Neural crest cell (in vitro differentiated cells): ENCODE data around the gene NDUFA8. TPM values are rescaled to one million over a fixed set of nuclear protein-coding genes. Genes with fewer than 3 reads are reported as not detected.

Experiments used
- DNase-seq: peaks from one replicate; pipeline ENCODE4 v3.0.0; 2021; ENCODE audit warnings: low read depth, mixed read lengths, low spot score
- H3K27ac Mint-ChIP-seq: one replicate; pipeline ENCODE4 v1.8.0; 2021; ENCODE audit warnings: mild to moderate bottlenecking, mixed read lengths; ENCODE audit not compliant: unreplicated experiment
- H3K27me3 Mint-ChIP-seq: 2 replicates; pipeline ENCODE4 v1.8.0; 2021; ENCODE audit warnings: low read depth, mild to moderate bottlenecking, mixed read lengths
- H3K36me3 Mint-ChIP-seq: 2 replicates; pipeline ENCODE4 v1.8.0; 2021; ENCODE audit warnings: low read depth, mild to moderate bottlenecking, mixed read lengths
- H3K4me1 Mint-ChIP-seq: 2 replicates; pipeline ENCODE4 v1.8.0; 2021; ENCODE audit warnings: mixed read lengths
- H3K4me3 Mint-ChIP-seq: one replicate; pipeline ENCODE4 v1.8.0; 2021; ENCODE audit warnings: mild to moderate bottlenecking, mixed read lengths
- H3K9me3 Mint-ChIP-seq: 2 replicates; pipeline ENCODE4 v1.8.0; 2021; ENCODE audit warnings: mixed read lengths
- CTCF ChIP-seq: fragments of 200-600 bp; sonication (generic); conservative IDR thresholded peaks from 2 replicates; pipeline ENCODE4 v1.5.0; 2021; ENCODE audit warnings: antibody characterized with exemption, mild to moderate bottlenecking
- microRNA-seq: library from miRNA; unstranded; fragments of <30 nt; microRNA quantifications from one replicate; pipeline ENCODE4, GENCODE V29; 2020
- total RNA-seq: library from RNA; stranded (reverse); gene quantifications from 2 replicates; pipeline ENCODE4 v1.2.1, GENCODE V29; 2021

The NDUFA8 gene
- total RNA-seq, 1 donor from 2014 or later = 51.4 TPM

- H3K4me1 Mint-ChIP-seq = peaks cover 6% of the 10 kb centered on the region
- no peak overlapping the region for H3K27ac Mint-ChIP-seq
- peak overlapping the region; percentile 31 for H3K4me3 Mint-ChIP-seq
- no peak for TF ChIP-seq CTCF
- no peak for DNase-seq
- no peaks in the 10 kb centered on the region for H3K9me3 Mint-ChIP-seq
- H3K27me3 Mint-ChIP-seq = peaks cover 41% of the 10 kb centered on the region
- H3K36me3 Mint-ChIP-seq = no peaks in the 10 kb centered on the region
These were observed 62.8 kb downstream of the NDUFA8 start for GRCh38 chr9:122096620-122097415.

GRCh38 chr9:122095010-122095767, 64.4 kb downstream of the NDUFA8 start:
- H3K4me1 Mint-ChIP-seq = peaks cover 14% of the 10 kb centered on the region
- peak; percentile 75 for TF ChIP-seq CTCF
- peak overlapping the region; percentile 63 for H3K4me3 Mint-ChIP-seq
- H3K27ac Mint-ChIP-seq = no peak overlapping the region
- no peaks in the 10 kb centered on the region for H3K36me3 Mint-ChIP-seq
- H3K27me3 Mint-ChIP-seq = peaks cover 41% of the 10 kb centered on the region
- peak; percentile 68 for DNase-seq
- H3K9me3 Mint-ChIP-seq = no peaks in the 10 kb centered on the region

Small RNA genes within 50 kb of the gene (microRNA-seq; reads per million reads assigned to microRNA genes)
- gene MIR4478 = not detected

Other genes with a start within 250 kb of the NDUFA8 start
- gene TTLL11, start 66.5 kb downstream of the NDUFA8 start, total RNA-seq = 8.6 and 9.1 TPM in 2 replicates
- gene MORN5, start 129 bp upstream of the NDUFA8 start, total RNA-seq = not detected in 2 replicates
- 0.07 TPM in 1 of 2 replicates, not detected in the other for gene LHX6, start 69.2 kb upstream of the NDUFA8 start, total RNA-seq
- gene RBM18, start 105.1 kb upstream of the NDUFA8 start, total RNA-seq = 17.9 and 20.7 TPM in 2 replicates
- 40.1 and 42.4 TPM in 2 replicates for gene MRRF, start 105.1 kb upstream of the NDUFA8 start, total RNA-seq
- 0.16 and 0.37 TPM in 2 replicates for gene PTGS1, start 211.2 kb upstream of the NDUFA8 start, total RNA-seq